OCI-LY3 (cell line): ENCODE measurements around the gene TAS1R1.

Experiments
- EZH2phosphoT487 ChIP-seq: fragments of 200-600 bp; shearing (Covaris generic); IDR thresholded peaks from 2 replicates; pipeline ENCODE4 v1.6.1; 2018; ENCODE audit warnings: antibody characterized with exemption, mixed run types, low read depth
- TF ChIP-seq, protein P1 (sequence below): fragments of 200-600, 300-600 bp; sonication (generic); IDR thresholded peaks from 2 replicates; pipeline ENCODE4 v1.5.1; 2014; ENCODE audit warnings: antibody characterized with exemption, low read length, low read depth

DNA sequence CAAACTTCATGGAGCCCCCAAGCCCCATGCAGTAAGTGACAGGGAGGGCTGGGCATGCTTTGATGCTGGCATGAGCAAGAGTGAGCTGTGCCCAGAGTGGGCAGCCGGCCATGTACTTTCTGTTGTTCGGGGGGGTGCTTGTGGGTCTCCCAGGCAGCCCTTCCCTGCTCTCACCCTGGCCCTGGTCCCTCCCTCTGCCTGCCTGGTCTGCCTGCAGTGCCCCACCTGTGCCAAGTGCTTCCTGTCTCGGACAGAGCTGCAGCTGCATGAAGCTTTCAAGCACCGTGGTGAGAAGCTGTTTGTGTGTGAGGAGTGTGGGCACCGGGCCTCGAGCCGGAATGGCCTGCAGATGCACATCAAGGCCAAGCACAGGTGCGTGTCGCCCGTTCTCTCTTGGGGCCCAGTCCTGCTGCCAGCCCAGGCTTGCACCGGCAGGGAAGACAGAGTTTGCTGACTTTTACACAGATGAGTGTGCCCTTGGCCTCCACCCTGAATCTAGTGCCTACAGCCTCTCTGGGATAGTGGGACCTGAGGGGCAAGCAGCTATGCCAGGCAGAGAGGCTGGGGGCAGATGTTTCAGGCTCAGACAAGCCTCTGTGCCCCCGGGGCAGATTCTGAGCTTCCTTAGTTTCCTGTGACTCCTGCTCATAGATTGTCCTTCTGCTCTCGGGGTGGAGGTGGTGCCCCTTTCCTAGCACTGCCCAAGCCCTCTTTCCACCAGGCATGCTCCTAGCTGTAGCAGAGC is 32.3 kb downstream of the TAS1R1 start:
- TF ChIP-seq, protein P1, sequence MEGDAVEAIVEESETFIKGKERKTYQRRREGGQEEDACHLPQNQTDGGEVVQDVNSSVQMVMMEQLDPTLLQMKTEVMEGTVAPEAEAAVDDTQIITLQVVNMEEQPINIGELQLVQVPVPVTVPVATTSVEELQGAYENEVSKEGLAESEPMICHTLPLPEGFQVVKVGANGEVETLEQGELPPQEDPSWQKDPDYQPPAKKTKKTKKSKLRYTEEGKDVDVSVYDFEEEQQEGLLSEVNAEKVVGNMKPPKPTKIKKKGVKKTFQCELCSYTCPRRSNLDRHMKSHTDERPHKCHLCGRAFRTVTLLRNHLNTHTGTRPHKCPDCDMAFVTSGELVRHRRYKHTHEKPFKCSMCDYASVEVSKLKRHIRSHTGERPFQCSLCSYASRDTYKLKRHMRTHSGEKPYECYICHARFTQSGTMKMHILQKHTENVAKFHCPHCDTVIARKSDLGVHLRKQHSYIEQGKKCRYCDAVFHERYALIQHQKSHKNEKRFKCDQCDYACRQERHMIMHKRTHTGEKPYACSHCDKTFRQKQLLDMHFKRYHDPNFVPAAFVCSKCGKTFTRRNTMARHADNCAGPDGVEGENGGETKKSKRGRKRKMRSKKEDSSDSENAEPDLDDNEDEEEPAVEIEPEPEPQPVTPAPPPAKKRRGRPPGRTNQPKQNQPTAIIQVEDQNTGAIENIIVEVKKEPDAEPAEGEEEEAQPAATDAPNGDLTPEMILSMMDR = no peak
- no peak for TF ChIP-seq EZH2phosphoT487
